ENCODE results near the gene TTYH3.

TTYH3 gene

GRCh38 chr7:2639181-2639681, 7.4 kb downstream of the TTYH3 start:
- Histone ChIP-seq H3K36me3 (ENCODE audit: control insufficient read depth, insufficient read depth, low read length) (no peaks in the 10 kb centered on the region), H3K27me3 (replicated peaks; ENCODE audit: control insufficient read depth, insufficient read depth, low read length) (no peaks in the 10 kb centered on the region), H3K4me3 (replicated peaks; ENCODE audit: low read depth, low read length) (no peak overlapping the region)
- no peak for TF ChIP-seq CTCF (IDR thresholded peaks at IDR 0.05; ENCODE audit: insufficient read depth, low read length, poor library complexity, severe bottlenecking)
- DNase-seq (ENCODE audit: extremely low read depth, insufficient read length) = no peak

GRCh38 chr7:2639695-2640481, 8.1 kb downstream of the TTYH3 start:
- no peaks in the 10 kb centered on the region for H3K36me3 ChIP-seq (ENCODE audit: control insufficient read depth, insufficient read depth, low read length)
- TF ChIP-seq CTCF (IDR thresholded peaks at IDR 0.05; ENCODE audit: insufficient read depth, low read length, poor library complexity, severe bottlenecking) = peak; percentile 3
- DNase-seq (ENCODE audit: extremely low read depth, insufficient read length) = no peak
- no peaks in the 10 kb centered on the region for H3K27me3 ChIP-seq (replicated peaks; ENCODE audit: control insufficient read depth, insufficient read depth, low read length)
- H3K4me3 ChIP-seq (replicated peaks; ENCODE audit: low read depth, low read length) = no peak overlapping the region

- no peaks in the 10 kb centered on the region for H3K36me3 ChIP-seq (ENCODE audit: control insufficient read depth, insufficient read depth, low read length)
- no peak for DNase-seq (ENCODE audit: extremely low read depth, insufficient read length)
- no peak overlapping the region for H3K4me3 ChIP-seq (replicated peaks; ENCODE audit: low read depth, low read length)
- no peak for TF ChIP-seq CTCF (IDR thresholded peaks at IDR 0.05; ENCODE audit: insufficient read depth, low read length, poor library complexity, severe bottlenecking)
- no peaks in the 10 kb centered on the region for H3K27me3 ChIP-seq (replicated peaks; ENCODE audit: control insufficient read depth, insufficient read depth, low read length)
Measured at GRCh38 chr7:2640482-2640830, 8.7 kb downstream of the TTYH3 start.

- Histone ChIP-seq H3K4me3 (replicated peaks; ENCODE audit: low read depth, low read length) (no peak overlapping the region), H3K36me3 (ENCODE audit: control insufficient read depth, insufficient read depth, low read length) (no peaks in the 10 kb centered on the region), H3K27me3 (replicated peaks; ENCODE audit: control insufficient read depth, insufficient read depth, low read length) (no peaks in the 10 kb centered on the region)
Measured at GRCh38 chr7:2640846-2641316, 9.1 kb downstream of the TTYH3 start.

GRCh38 chr7:2641406-2642393, 9.9 kb downstream of the TTYH3 start:
- TF ChIP-seq CTCF (IDR thresholded peaks at IDR 0.05; ENCODE audit: insufficient read depth, low read length, poor library complexity, severe bottlenecking) = no peak
- Histone ChIP-seq H3K4me3 (replicated peaks; ENCODE audit: low read depth, low read length) (no peak overlapping the region), H3K27me3 (replicated peaks; ENCODE audit: control insufficient read depth, insufficient read depth, low read length) (no peaks in the 10 kb centered on the region), H3K36me3 (ENCODE audit: control insufficient read depth, insufficient read depth, low read length) (no peaks in the 10 kb centered on the region)
- peak; percentile 76 for DNase-seq (ENCODE audit: extremely low read depth, insufficient read length)

More at GRCh38 chr7:2640846-2641316, 9.1 kb downstream of the TTYH3 start:
- no peak for DNase-seq (ENCODE audit: extremely low read depth, insufficient read length)
- TF ChIP-seq CTCF (IDR thresholded peaks at IDR 0.05; ENCODE audit: insufficient read depth, low read length, poor library complexity, severe bottlenecking) = no peak

Measured in GM06990 (cell line).